Medulla oblongata (tissue), 1 donor: ENCODE results near the gene CMIP.

Experiments used
- DNase-seq: peaks from one replicate; pipeline ENCODE4 v3.0.0-alpha.2; 2015; ENCODE audit errors: extremely low spot score

CMIP gene

DNA sequence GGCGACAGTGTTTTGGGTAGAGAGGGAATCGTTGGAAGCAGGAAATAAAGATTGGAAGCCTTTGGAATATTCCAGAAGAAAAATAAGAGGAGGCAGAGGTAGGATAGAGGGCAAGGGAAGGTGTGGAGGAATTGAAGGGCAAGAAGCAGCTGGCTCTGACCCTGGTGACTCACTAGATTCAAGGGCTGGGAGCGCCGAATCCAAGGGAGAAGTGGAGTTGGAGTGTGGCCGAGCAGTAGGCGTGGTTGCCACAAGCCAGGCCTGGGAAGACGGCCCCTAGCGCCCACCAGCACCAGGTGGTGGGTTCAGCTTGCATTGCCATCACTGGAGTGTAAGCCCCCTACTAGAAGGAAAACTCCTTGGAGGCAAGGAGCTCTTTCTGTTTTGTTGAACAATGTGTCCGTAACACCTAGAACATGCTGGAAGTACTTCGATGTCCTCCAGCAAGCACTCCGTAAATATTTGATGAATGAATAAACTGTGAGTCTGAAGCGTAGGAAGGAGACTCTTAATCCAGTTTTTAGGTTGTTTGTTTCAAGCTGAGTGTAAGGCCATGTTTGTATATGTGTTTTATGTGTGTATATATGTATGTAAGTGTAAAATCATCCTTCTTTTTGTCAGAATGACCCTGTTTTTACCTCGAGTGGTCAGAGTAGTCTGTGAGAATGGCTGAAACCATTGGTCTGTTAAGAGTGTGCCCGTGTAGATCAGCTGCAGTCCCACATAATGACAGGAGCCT lies 139.5 kb downstream of the CMIP start:
- no peak for DNase-seq

DNA sequence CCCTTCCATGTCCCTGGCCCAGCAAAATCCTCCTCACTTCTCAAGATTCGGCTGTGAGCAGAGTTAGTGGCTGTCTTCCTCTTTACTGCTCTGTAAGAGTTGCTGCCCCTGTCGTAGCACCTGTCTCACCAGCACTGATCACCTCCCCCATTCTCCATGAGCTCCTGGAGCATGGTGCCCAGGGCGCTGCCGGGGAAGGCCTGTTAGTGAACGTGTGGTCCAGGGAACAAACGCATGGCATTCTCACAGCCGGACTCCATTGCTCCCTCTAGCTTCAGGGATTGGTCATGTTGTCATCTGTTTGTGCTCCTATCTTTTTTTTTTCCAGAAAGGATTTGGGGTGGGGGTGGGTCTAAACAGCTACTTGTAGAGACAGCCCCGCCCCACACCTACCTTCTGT lies 141.2 kb downstream of the CMIP start:
- no peak for DNase-seq

DNA sequence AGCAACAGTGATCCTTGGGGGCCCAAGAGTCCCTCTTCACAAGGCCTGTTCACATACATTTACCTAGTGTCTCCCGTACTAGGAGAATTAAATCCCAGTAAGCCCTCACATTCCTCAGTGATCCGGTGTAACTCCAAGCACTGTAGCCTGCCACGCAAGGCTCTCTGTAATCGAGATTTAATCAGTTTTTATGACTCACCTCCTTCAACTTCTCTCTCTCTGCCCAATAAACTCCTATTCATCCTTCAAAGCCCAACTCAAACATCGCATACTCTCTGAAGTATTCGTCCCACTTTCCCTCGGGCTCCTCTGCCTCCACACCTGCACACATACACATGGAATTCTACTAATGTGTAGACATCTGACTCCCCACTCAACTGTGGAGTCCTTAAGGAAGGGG lies 141.8 kb downstream of the CMIP start:
- DNase-seq = no peak

GRCh38 chr16:81586977-81587625 lies 142.5 kb downstream of the CMIP start:
- no peak for DNase-seq

DNA sequence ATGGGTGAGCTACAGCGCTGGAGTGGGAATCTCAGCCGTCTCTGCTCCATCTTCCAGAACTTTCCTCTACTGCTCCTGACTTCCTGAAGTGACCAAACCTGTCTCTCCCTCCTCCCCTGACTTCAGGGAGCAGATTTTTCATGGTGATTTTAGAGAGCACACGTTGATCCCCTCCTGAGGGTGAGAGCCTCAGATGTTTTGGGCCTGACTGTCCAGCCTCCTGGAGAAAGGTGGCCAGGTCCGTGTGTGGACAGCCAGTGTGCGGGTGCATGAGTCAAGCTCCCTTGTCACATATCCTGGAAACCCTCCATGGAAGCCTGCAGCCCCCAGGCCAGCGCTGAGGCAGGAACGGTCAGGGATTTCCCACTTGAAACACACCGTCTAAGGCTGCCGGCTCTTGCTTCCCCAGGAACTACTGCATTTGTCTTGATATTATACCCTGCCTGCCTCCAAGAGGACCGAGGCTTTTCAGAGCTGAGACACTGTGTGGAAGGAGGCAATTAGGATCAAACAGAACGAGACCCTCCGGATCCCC lies 143.1 kb downstream of the CMIP start:
- DNase-seq = no peak

- no peak for DNase-seq
Measured at GRCh38 chr16:81588326-81589081, 143.9 kb downstream of the CMIP start.

DNA sequence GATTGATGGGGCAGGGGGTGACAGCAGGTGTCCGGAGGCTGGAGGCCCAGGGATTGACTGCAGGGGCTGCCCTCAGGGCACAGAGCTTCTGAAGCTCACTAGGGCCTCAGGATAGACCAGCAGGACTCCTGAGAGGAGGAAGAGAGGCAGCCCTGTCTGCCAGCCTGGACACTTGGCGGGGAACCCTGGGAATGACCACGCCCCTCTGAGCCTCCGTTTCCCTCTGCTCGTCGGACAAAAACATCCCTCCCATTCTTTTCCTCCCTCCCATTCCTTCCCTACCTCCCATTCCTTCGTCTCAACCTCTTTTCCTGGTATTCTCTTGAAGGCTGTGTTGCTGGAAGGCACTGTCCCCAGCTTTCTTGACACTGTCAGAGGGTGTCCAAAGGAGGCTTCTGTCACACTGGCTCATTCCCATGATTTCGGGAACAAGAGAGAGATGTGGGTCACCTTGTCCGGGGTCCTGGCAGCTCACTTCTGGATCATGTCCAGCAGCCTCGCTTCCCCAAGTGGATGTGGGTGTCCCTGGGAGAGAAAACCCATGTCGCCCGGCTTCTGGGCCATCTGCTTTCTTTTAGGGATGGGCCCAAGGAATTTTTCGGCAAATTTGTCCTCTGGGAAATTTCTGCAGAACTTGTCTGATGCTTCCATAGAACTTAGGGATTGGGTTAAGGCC lies 145.5 kb downstream of the CMIP start:
- DNase-seq = no peak

- no peak for DNase-seq
Measured at GRCh38 chr16:81590714-81591544, 146.3 kb downstream of the CMIP start.

GRCh38 chr16:81591545-81591870 lies 146.9 kb downstream of the CMIP start:
- DNase-seq = no peak

DNA sequence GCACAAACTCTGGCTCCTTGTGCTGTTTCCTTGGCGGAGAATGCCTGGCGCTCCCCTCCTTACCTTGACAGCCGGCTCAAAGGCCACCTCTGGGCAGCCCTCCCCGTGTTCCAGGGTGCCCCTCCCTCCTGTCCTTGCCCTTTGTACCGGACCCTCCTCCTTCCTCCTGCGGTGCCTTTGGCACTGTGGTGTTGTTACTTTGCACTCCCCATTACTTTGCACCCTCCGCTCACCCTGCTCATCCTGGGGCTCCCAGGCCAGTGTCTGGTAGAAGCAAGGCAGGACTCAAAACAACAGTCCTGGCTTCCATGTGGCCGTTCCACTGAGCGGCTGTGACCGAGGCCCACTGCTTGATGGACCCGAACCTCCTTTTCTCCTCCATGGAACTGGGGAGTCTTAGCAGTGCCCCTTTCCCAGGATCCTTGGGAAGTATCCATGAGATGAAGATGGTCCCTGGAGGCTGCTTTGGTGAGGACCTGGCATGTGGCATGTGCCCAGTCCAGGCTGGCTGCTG lies 147.8 kb downstream of the CMIP start:
- DNase-seq = no peak

GRCh38 chr16:81593481-81593880 lies 148.9 kb downstream of the CMIP start:
- DNase-seq = no peak

DNA sequence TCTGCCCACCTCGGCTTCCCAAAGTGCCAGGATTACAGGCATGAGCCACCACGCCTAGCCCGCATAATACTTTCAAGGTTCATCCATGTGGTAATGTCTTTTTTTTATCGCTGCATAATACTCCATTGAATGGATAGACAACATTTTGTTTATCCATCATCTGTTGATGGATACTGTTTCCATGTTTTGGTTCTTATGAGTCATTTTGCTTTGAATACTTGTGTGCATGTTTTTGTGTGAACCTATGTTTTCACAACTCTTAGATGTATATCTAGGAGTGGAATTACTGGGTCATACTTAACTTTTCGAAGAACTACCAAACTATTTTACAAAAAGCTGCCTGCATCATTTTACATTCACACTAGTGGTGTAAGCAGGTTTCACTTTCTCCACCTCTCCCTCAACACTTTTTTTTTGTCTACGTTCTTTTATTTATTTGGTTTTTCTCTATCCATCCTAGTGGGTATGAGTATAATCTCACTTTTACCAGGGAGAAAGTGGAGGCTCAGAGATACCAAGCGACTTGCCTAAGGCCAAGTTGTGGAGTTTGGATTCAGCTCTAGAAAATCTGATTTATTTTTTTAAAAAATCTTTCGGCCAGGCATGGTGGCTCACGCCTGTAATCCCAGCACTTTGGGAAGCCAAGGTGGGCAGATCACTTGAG lies 151.2 kb downstream of the CMIP start:
- DNase-seq = no peak

DNA sequence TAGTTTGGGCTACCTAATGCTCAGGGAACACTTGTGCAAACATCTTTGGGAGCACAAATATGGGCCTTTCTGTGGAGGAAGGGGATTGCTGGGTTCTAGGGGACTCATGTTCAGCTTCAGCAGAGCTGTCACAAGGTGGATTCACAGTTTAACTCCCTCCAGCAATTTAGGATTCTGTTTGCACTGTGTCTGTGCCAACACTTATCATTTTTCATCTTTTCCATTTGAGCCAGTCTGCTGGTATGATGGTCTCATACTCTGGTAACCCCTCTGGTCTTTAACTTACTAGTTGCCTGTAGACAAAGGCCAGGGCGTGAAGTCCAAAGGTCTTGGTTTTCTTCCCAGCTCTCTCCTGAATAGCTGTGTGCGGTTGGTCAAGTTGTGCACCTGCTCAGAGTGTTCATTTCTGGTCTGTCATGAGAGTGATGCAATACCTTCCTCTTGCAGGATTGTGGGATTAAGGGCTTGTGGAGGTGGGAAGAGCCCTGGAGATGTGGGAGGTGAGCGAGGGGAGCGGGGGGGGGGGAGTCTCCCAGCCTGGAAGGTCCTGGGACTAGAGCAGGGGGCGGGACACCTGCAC lies 152.6 kb downstream of the CMIP start:
- no peak for DNase-seq

DNA sequence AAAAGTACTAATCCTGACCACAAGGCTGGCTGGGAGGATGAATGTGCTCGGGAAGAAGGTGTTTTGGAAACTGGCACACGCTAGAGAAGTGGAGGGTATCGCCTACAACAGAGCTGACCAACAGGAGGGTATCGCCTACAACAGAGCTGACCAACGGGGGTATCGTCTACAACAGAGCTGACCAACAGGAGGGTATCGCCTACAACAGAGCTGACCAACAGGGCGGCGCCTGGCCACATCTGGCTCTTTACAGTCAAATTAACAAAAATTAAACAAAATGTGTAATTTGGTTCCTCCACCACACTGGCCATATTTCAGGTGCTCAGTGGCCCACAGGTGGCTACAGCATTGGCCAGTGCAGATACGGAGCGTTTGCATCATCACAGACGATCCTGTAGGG lies 153.5 kb downstream of the CMIP start:
- no peak for DNase-seq

DNA sequence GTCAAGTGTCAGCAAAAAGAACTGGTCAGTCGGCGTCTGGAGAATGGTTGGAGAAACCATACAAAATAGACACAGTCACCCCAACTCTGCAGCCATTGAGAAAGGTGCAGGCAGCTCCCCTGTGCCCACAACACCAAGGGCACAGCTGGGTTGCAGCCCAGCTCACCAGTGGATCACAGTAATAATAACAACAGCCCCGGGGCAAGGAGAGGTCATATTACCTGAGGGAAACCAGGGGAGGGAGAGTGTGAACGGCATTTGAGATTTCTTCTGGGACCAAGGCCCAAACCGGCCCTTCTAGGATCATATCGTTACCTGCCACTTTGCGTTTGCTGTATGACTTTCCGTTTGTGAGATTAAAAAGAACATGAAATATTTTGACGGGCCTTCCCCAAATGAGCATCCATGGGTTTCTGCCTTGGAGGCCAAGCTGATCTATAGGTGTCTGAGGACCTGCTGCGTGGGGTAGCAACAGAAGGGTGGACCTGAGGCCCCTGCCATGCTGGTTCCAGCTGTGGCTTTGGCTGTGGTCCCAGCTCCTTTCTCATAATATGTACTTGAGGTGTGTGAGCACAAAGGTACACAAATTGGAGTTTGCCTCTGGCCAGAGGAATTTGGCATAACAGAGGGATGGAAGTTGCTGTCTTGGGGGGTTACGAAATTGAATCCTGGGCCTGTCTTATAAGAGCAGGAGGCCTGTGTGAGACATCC lies 154.6 kb downstream of the CMIP start:
- no peak for DNase-seq

DNA sequence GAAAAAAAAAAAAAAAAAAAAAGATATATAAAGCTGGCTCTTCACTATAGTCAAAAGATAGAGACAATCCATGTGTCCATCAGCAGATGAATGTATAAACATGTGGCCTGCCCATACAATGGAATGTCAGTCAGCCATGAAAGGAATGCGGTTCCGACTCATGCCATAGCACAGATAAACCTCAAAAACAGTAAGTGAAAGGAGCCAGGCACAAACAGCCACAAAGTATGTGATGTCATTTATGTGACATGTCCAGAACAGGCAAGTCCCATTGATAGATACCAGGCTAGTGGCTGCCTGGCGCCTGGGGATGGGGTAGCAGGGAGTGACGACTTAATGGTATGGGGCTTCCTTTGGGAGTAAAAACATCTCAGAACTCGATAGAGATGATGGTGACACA lies 155.7 kb downstream of the CMIP start:
- DNase-seq = no peak

DNA sequence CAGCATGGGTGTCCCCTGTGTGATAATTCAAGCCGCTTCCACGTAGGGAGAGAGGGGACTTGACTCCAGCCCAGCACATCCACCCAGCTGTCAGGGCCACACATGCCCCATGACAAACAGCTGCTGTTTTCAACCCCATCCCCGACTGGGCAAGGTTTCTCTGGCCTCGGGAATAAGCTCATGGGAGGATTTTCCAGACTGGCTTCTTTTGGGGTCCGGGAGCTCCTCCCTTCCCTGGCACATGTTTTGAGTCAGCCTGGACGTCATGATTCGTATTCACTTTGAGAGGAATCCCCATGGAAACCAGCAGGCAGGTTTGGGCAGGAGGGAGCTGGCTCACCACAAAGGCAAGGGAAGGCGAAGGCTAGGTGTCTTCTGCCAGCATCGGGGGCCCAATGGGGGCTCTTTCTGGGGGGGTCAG lies 156.4 kb downstream of the CMIP start:
- peak; percentile 50 for DNase-seq

GRCh38 chr16:81601601-81602255 lies 157.1 kb downstream of the CMIP start:
- no peak for DNase-seq

GRCh38 chr16:81602256-81602776 lies 157.7 kb downstream of the CMIP start:
- DNase-seq = no peak
